A673 (cell line): Measurements from ENCODE around the gene MCUB.

Source experiments
- EZH2 ChIP-seq: fragments of 200-600 bp; sonication (generic); IDR thresholded peaks from 2 replicates; pipeline ENCODE4 v1.6.1; 2017; ENCODE audit warnings: borderline replicate concordance, low read depth, mild to moderate bottlenecking, mixed read lengths, antibody characterized with exemption, low read length; ENCODE audit not compliant: poor library complexity, severe bottlenecking
- TF ChIP-seq, protein P1 (sequence below): fragments of 300-800, 200-600 bp; sonication (generic); conservative IDR thresholded peaks from 2 replicates; pipeline ENCODE4 v1.5.1; 2017; ENCODE audit warnings: low read depth, mild to moderate bottlenecking, antibody characterized with exemption, low read length, moderate library complexity, mixed read lengths

DNA sequence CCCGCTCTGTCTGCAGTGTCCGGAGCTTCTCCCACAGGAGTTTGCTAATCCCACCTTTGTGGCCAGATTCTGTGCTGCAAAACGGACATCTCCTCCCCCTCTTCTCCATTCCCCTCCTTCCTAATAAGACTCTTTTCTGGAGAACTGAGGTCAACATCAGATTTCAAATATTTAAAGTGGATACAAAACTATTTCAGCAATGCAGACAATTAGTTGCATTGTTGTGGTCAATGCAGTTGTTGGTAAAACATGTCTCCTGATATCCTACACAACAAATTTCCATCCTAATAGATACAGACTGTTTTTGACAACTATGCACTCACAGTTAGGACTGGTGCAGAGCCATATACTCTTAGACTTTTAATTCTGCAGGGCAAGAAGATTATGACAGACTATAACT, 5.1 kb upstream of the MCUB start:
- TF ChIP-seq, protein P1, sequence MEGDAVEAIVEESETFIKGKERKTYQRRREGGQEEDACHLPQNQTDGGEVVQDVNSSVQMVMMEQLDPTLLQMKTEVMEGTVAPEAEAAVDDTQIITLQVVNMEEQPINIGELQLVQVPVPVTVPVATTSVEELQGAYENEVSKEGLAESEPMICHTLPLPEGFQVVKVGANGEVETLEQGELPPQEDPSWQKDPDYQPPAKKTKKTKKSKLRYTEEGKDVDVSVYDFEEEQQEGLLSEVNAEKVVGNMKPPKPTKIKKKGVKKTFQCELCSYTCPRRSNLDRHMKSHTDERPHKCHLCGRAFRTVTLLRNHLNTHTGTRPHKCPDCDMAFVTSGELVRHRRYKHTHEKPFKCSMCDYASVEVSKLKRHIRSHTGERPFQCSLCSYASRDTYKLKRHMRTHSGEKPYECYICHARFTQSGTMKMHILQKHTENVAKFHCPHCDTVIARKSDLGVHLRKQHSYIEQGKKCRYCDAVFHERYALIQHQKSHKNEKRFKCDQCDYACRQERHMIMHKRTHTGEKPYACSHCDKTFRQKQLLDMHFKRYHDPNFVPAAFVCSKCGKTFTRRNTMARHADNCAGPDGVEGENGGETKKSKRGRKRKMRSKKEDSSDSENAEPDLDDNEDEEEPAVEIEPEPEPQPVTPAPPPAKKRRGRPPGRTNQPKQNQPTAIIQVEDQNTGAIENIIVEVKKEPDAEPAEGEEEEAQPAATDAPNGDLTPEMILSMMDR = no peak
- no peak for TF ChIP-seq EZH2
